NCI-H1436 treated with DMSO at 0.1 percent for 48 hours (cell line): ENCODE results near the gene SFI1.
A peak's percentile ranks its signal among the peaks of the same experiment; 100 is the strongest.
"Not testable (repeated sequence)": the region's sequence is repeated elsewhere in the genome, so short reads cannot be mapped to it uniquely, and the experiment has no call there.

Experiments
- DNase-seq: peaks from one replicate; lab custom pipeline; 2025; lab: John Stamatoyannopoulos, UW

The SFI1 gene

GRCh38 chr22:31496007-31496734 is at the start of gene SFI1:
SFI1 (plus strand) TSS chr22:31496536; CDS start chr22:31508285, 11,749 bp downstream.
- peak; percentile 42 for DNase-seq

- DNase-seq: no peak
Measured at GRCh38 chr22:31446767-31447166, 49.6 kb upstream of the SFI1 start.

GRCh38 chr22:31447337-31447736 is 49.0 kb upstream of the SFI1 start:
- no peak for DNase-seq

GRCh38 chr22:31448382-31448781 is 48.0 kb upstream of the SFI1 start:
- DNase-seq: no peak

- no peak for DNase-seq
Measured at GRCh38 chr22:31449506-31449905, 46.8 kb upstream of the SFI1 start.

- DNase-seq: no peak
Measured at GRCh38 chr22:31451709-31452571, 44.4 kb upstream of the SFI1 start.

- no peak for DNase-seq
Measured at GRCh38 chr22:31461699-31462098, 34.6 kb upstream of the SFI1 start.

- DNase-seq: no peak
Measured at GRCh38 chr22:31465307-31465706, 31.0 kb upstream of the SFI1 start.

- DNase-seq: no peak
Measured at GRCh38 chr22:31474743-31475142, 21.6 kb upstream of the SFI1 start.

GRCh38 chr22:31475800-31476199 is 20.5 kb upstream of the SFI1 start:
- DNase-seq: no peak

- no peak for DNase-seq
Measured at GRCh38 chr22:31477329-31477728, 19.0 kb upstream of the SFI1 start.

- no peak for DNase-seq
Measured at GRCh38 chr22:31481129-31481528, 15.2 kb upstream of the SFI1 start.

- not testable (repeated sequence) for DNase-seq
Measured at GRCh38 chr22:31482470-31482869, 13.9 kb upstream of the SFI1 start.

- DNase-seq: not testable (repeated sequence)
Measured at GRCh38 chr22:31486369-31486768, 10.0 kb upstream of the SFI1 start.

- no peak for DNase-seq
Measured at GRCh38 chr22:31486951-31487350, 9.4 kb upstream of the SFI1 start.

- no peak for DNase-seq
Measured at GRCh38 chr22:31488346-31488883, 7.9 kb upstream of the SFI1 start.

- no peak for DNase-seq
Measured at GRCh38 chr22:31488988-31489617, 7.2 kb upstream of the SFI1 start.

- DNase-seq: no peak
Measured at GRCh38 chr22:31489632-31490495, 6.5 kb upstream of the SFI1 start, which contains the start of gene EIF4ENIF1. EIF4ENIF1 (minus strand) TSS chr22:31489842; CDS start chr22:31488718, 1,124 bp downstream.

GRCh38 chr22:31490496-31490925 is 5.8 kb upstream of the SFI1 start:
- no peak for DNase-seq

GRCh38 chr22:31491218-31491962 is 4.9 kb upstream of the SFI1 start:
- no peak for DNase-seq

GRCh38 chr22:31492151-31492550 is 4.2 kb upstream of the SFI1 start:
- DNase-seq: no peak
